ENCODE measurements around the gene DPH3. TPM values are rescaled to one million over a fixed set of nuclear protein-coding genes. Genes with fewer than 3 reads are reported as not detected.

Gene DPH3
- total RNA-seq, 4 donors from 2014 or later: 18.4 to 27.1 (median 19.6) TPM

GRCh38 chr3:16211176-16211904, 53.4 kb downstream of the DPH3 start:
- intact Hi-C loops (cut with DNase I): no loop called here
- TF ChIP-seq POLR2A (IDR thresholded peaks at IDR 0.05): no peak
- TF ChIP-seq, protein P1, sequence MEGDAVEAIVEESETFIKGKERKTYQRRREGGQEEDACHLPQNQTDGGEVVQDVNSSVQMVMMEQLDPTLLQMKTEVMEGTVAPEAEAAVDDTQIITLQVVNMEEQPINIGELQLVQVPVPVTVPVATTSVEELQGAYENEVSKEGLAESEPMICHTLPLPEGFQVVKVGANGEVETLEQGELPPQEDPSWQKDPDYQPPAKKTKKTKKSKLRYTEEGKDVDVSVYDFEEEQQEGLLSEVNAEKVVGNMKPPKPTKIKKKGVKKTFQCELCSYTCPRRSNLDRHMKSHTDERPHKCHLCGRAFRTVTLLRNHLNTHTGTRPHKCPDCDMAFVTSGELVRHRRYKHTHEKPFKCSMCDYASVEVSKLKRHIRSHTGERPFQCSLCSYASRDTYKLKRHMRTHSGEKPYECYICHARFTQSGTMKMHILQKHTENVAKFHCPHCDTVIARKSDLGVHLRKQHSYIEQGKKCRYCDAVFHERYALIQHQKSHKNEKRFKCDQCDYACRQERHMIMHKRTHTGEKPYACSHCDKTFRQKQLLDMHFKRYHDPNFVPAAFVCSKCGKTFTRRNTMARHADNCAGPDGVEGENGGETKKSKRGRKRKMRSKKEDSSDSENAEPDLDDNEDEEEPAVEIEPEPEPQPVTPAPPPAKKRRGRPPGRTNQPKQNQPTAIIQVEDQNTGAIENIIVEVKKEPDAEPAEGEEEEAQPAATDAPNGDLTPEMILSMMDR (IDR thresholded peaks at IDR 0.05): no peak
- Histone ChIP-seq H3K27ac (no peak overlapping the region), H3K36me3 (no peaks in the 10 kb centered on the region), H3K9me3 (no peaks in the 10 kb centered on the region), H3K4me3 (replicated peaks in 1 of 3) (no peak overlapping the region), H3K4me1 (no peaks in the 10 kb centered on the region), H3K27me3 (no peaks in the 10 kb centered on the region)
- 86% methylated on average over 9 of the region's 9 CpGs for WGBS, 2 donors
- DNase-seq: no peak

Other genes starting within 250 kb of the DPH3 start
- gene GALNT15, start 90.3 kb downstream of the DPH3 start, total RNA-seq: 100 to 1,000 TPM in 1 of 4 donors, 10 to 100 TPM in 3; 21.3 to 226 (median 49.4) TPM
- gene OXNAD1, start 269 bp upstream of the DPH3 start, total RNA-seq: 10 to 100 TPM; 22.3 to 34.0 (median 27.4) TPM
- 100 to 1,000 TPM; 110 to 239 (median 153) TPM for gene RFTN1, start 248.8 kb upstream of the DPH3 start, total RNA-seq